OCI-LY7 (cell line): ENCODE measurements around the gene BCL7A. TPM values are rescaled to one million over a fixed set of nuclear protein-coding genes. Genes with fewer than 3 reads are reported as not detected.
A peak's percentile ranks its signal among the peaks of the same experiment; 100 is the strongest.

Experiments used
- BruUV-seq: library from RNA; stranded (reverse); fragments of 400-500 nt; replicated peaks from 2 replicates; lab custom pipeline; 2021; lab: Mats Ljungman, UMichigan
- CTCF ChIA-PET: fragments of 300-600 bp; sonication (Branson Sonifier 250); formaldehyde crosslinking; loops from one replicate; lab custom pipeline; 2022; ENCODE audit warnings: antibody characterized with exemption; ENCODE audit not compliant: unreplicated experiment; lab: Charles Lee
- POLR2A ChIA-PET: fragments of 300-600 bp; sonication (Branson Sonifier 250); formaldehyde crosslinking; loops from one replicate; lab custom pipeline; 2022; ENCODE audit warnings: antibody characterized with exemption; lab: Charles Lee
- DNase-seq: peaks from one replicate; pipeline ENCODE4 v3.0.0-alpha.2; 2015; ENCODE audit warnings: low spot score
- H2AFZ ChIP-seq: fragments of 200-600 bp; sonication (generic), shearing (Covaris generic); 2 replicates; pipeline ENCODE4 v1.6.1; 2014; ENCODE audit warnings: mild to moderate bottlenecking, antibody characterized with exemption, low read length, moderate library complexity
- H3K27ac ChIP-seq: fragments of 200-600 bp; sonication (generic); 2 replicates; pipeline ENCODE4 v1.5.1; 2014; ENCODE audit warnings: mixed run types, low read depth, mild to moderate bottlenecking, moderate library complexity, low read length, inconsistent platforms; ENCODE audit not compliant: poor library complexity, severe bottlenecking
- H3K36me3 ChIP-seq: fragments of 200-600 bp; sonication (generic); 2 replicates; pipeline ENCODE4 v1.6.1; 2014; ENCODE audit warnings: mild to moderate bottlenecking, antibody characterized with exemption, low read length, moderate library complexity, mixed read lengths; ENCODE audit not compliant: insufficient read depth
- H3K4me1 ChIP-seq: fragments of 200-600 bp; sonication (generic); 2 replicates; pipeline ENCODE4 v1.5.1; 2014; ENCODE audit warnings: mild to moderate bottlenecking, low read length; ENCODE audit not compliant: insufficient read depth, poor library complexity, severe bottlenecking
- H3K4me2 ChIP-seq: fragments of 200-600 bp; sonication (generic); 2 replicates; pipeline ENCODE4 v1.6.1; 2014; ENCODE audit warnings: mild to moderate bottlenecking, low read length
- H3K4me3 ChIP-seq: fragments of 200-600 bp; sonication (generic); 2 replicates; pipeline ENCODE4 v1.5.1; 2014; ENCODE audit warnings: mild to moderate bottlenecking, low read depth, low read length; ENCODE audit not compliant: poor library complexity, severe bottlenecking
- H3K79me2 ChIP-seq: fragments of 200-600 bp; sonication (generic); 2 replicates; pipeline ENCODE4 v1.6.1; 2016; ENCODE audit warnings: low read depth, mild to moderate bottlenecking, low read length, moderate library complexity, mixed read lengths; ENCODE audit not compliant: insufficient read depth
- H3K9me2 ChIP-seq: fragments of 200-600 bp; sonication (generic); 2 replicates; pipeline ENCODE4 v1.6.1; 2016; ENCODE audit warnings: mild to moderate bottlenecking, low read length, mixed read lengths; ENCODE audit not compliant: insufficient read depth
- H3K9me3 ChIP-seq: fragments of 200-600 bp; sonication (generic); 2 replicates; pipeline ENCODE4 v1.6.1; 2014; ENCODE audit warnings: mild to moderate bottlenecking, mixed run types, low read length, mixed read lengths
- H4K20me1 ChIP-seq: fragments of 200-600 bp; sonication (generic); 2 replicates; pipeline ENCODE4 v1.6.1; 2014; ENCODE audit warnings: mild to moderate bottlenecking, antibody characterized with exemption, low read length, moderate library complexity, mixed read lengths; ENCODE audit not compliant: insufficient read depth
- CTCF ChIP-seq: fragments of 200-600 bp; sonication (generic); conservative IDR thresholded peaks from 2 replicates; pipeline ENCODE4 v1.5.1; 2014; ENCODE audit warnings: mild to moderate bottlenecking, antibody characterized with exemption, low read length, moderate library complexity, mixed read lengths
- EZH2phosphoT487 ChIP-seq: fragments of 200-600 bp; sonication (generic); IDR thresholded peaks from 2 replicates; pipeline ENCODE4 v1.6.1; 2018; ENCODE audit warnings: low read depth, borderline replicate concordance, mild to moderate bottlenecking, mixed run types, antibody characterized with exemption, low read length, moderate library complexity, mixed read lengths
- intact Hi-C: fragments of 100-400 bp; cut with micrococcal nuclease; formaldehyde crosslinking; loops from one replicate; pipeline ENCODE4 v1.10.0; 2022; ENCODE audit not compliant: unreplicated experiment
- total RNA-seq, 2 experiments: library from RNA; depleted of rRNA in 1 of 2; stranded (reverse); fragments of >200 nt in 1 of 2; shearing (Covaris generic) in 1 of 2; gene quantifications; 2 replicates each; pipeline ENCODE4 v1.2.3, GENCODE V29; 2014 to 2022

BCL7A gene
- total RNA-seq, 2 experiments from 2014 or later, result 76.2 to 84.7 TPM

- peak; percentile 65 for DNase-seq
- H4K20me1 ChIP-seq, result no peaks in the 10 kb centered on the region
- no peaks in the 10 kb centered on the region for H3K9me2 ChIP-seq
- peaks cover 69% of the 10 kb centered on the region for H3K4me1 ChIP-seq
- no peak for TF ChIP-seq EZH2phosphoT487
- TF ChIP-seq CTCF, result no peak
- H3K9me3 ChIP-seq, result peaks cover 18% of the 10 kb centered on the region; the same call in 1 of the 2 replicates
- peaks cover 33% of the 10 kb centered on the region for H3K36me3 ChIP-seq
- intact Hi-C loops, result no loop called here
- POLR2A ChIA-PET, result interaction anchor here (0.5 to 6.2 kb wide), 11 partner anchors 9 to 1367 kb away, joined by 3 to 165 read pairs (median 3); no protein-coding TSS in a partner anchor
- H3K79me2 ChIP-seq, result peaks cover 73% of the 10 kb centered on the region
- no TSS peak for BruUV-seq
- CTCF ChIA-PET, result interaction anchor here (0.6 kb wide), 1 partner anchor 10 kb away, joined by 3 read pairs; no protein-coding TSS in a partner anchor
- H3K4me2 ChIP-seq, result peak overlapping the region; percentile 93
- no peak overlapping the region for H2AFZ ChIP-seq
- peak overlapping the region; percentile 84 for H3K27ac ChIP-seq
- H3K4me3 ChIP-seq, result peak overlapping the region; percentile 79
Measured at GRCh38 chr12:122018457-122018856, 3.2 kb upstream of the BCL7A start.

GRCh38 chr12:122018937-122019336, 2.7 kb upstream of the BCL7A start:
- TF ChIP-seq CTCF, result no peak
- ChIA-PET POLR2A (interaction anchor here (0.5 to 6.2 kb wide), 10 partner anchors 8 to 1367 kb away, joined by 3 to 165 read pairs (median 3); no protein-coding TSS in a partner anchor), CTCF (no interaction called here)
- peak overlapping the region; percentile 93 for H3K4me2 ChIP-seq
- H3K9me2 ChIP-seq, result no peaks in the 10 kb centered on the region
- intact Hi-C loops, result no loop called here
- H3K4me1 ChIP-seq, result peaks cover 65% of the 10 kb centered on the region
- no peaks in the 10 kb centered on the region for H4K20me1 ChIP-seq
- peaks cover 38% of the 10 kb centered on the region for H3K36me3 ChIP-seq
- H3K27ac ChIP-seq, result peak overlapping the region; percentile 84
- peaks cover 18% of the 10 kb centered on the region; the same call in 1 of the 2 replicates for H3K9me3 ChIP-seq
- no TSS peak for BruUV-seq
- no peak for DNase-seq
- H3K4me3 ChIP-seq, result peak overlapping the region; percentile 79
- no peak overlapping the region for H2AFZ ChIP-seq
- H3K79me2 ChIP-seq, result peaks cover 78% of the 10 kb centered on the region

- no TSS peak for BruUV-seq
- intact Hi-C loops, result no loop called here
- DNase-seq, result peak; percentile 64
- H2AFZ ChIP-seq, result no peak overlapping the region
- H3K36me3 ChIP-seq, result peaks cover 45% of the 10 kb centered on the region
- ChIA-PET CTCF (interaction anchor here (1.0 kb wide), 1 partner anchor 9 kb away, joined by 3 read pairs; no protein-coding TSS in a partner anchor), POLR2A (interaction anchor here (1.0 to 6.2 kb wide), 8 partner anchors 12 to 42 kb away, joined by 3 to 165 read pairs (median 6); no protein-coding TSS in a partner anchor)
- peak overlapping the region; percentile 79 for H3K4me3 ChIP-seq
- TF ChIP-seq CTCF (no peak), EZH2phosphoT487 (no peak)
- H4K20me1 ChIP-seq, result no peaks in the 10 kb centered on the region
- H3K4me1 ChIP-seq, result peaks cover 65% of the 10 kb centered on the region
- peak overlapping the region; percentile 84 for H3K27ac ChIP-seq
- no peaks in the 10 kb centered on the region for H3K9me2 ChIP-seq
- H3K9me3 ChIP-seq, result peaks cover 18% of the 10 kb centered on the region; the same call in 1 of the 2 replicates
- peaks cover 86% of the 10 kb centered on the region for H3K79me2 ChIP-seq
- H3K4me2 ChIP-seq, result peak overlapping the region; percentile 93
Measured at GRCh38 chr12:122020795-122021192, 890 bp upstream of the BCL7A start.
